ENCODE results near the gene FTSJ3. TPM values are rescaled to one million over a fixed set of nuclear protein-coding genes. Genes with fewer than 3 reads are reported as not detected.

The FTSJ3 gene
- total and polyA plus RNA-seq, 2 of the 13 experiments (the other 11 are each of a cell fraction or from before 2014, with no cell fraction given) = 26.0 to 64.2 TPM

- TF ChIP-seq ZUFSP (CRISPR knock-in tag; IDR thresholded peaks at IDR 0.05; ENCODE audit: borderline replicate concordance) (no peak), RFXAP (CRISPR knock-in tag; IDR thresholded peaks at IDR 0.05; ENCODE audit: borderline replicate concordance) (no peak), HNF1B (CRISPR knock-in tag; IDR thresholded peaks at IDR 0.05) (no peak), ZNF260 (CRISPR knock-in tag; IDR thresholded peaks at IDR 0.05; ENCODE audit: borderline replicate concordance, low read depth) (no peak), ZNF10 (CRISPR knock-in tag; IDR thresholded peaks at IDR 0.05; ENCODE audit: borderline replicate concordance, low read depth) (no peak), CENPT (CRISPR knock-in tag; IDR thresholded peaks at IDR 0.05; ENCODE audit: low read depth) (no peak), TMF1 (CRISPR knock-in tag; IDR thresholded peaks at IDR 0.05; ENCODE audit: low read depth) (no peak)
Observed at GRCh38 chr17:63780507-63780906, 47.0 kb downstream of the FTSJ3 start (continued).

GRCh38 chr17:63775420-63775819 lies 52.0 kb downstream of the FTSJ3 start:
- no TSS peak for BruUV-seq (replicated peaks)
- intact Hi-C loops (cut with micrococcal nuclease; ENCODE audit: unreplicated experiment) (loop anchor here (10.0 kb wide), 1 partner anchor 351 kb away; no protein-coding TSS in a partner anchor), in situ Hi-C loops (cut with HindIII; ENCODE audit: extremely low pct_ligation_motif_present, low pct_unique_long_range_greater_than_20kb) (no loop called here)
- TF ChIP-seq GATAD2A (CRISPR knock-in tag; IDR thresholded peaks at IDR 0.05) (no peak), NRL (CRISPR knock-in tag; IDR thresholded peaks at IDR 0.05; ENCODE audit: borderline replicate concordance) (no peak), ZNF800 (CRISPR knock-in tag; IDR thresholded peaks at IDR 0.05) (0 out of 2 replicates have a peak, but pooled peaks have one; percentile 42)
- Histone ChIP-seq H4K20me1 (ENCODE audit: insufficient read depth, low read length) (peaks cover 50% of the 10 kb centered on the region), H3K79me2 (ENCODE audit: insufficient read depth, low read length) (peaks cover 89% of the 10 kb centered on the region), H3K9ac (ENCODE audit: insufficient read depth, low read depth, low read length) (peak overlapping the region; percentile 98), H3K9me3 (ENCODE audit: low read length) (no peaks in the 10 kb centered on the region), H3K36me3 (replicated peaks in 1 of 2; ENCODE audit: control insufficient read depth in 1 of 2, insufficient read depth in 2 of 2, low read length in 2 of 2) (peaks cover 8 to 36% of the 10 kb centered on the region in 2 experiments), H2AFZ (ENCODE audit: low read length) (no peak overlapping the region), H3K4me3 (replicated peaks in 1 of 3; ENCODE audit: insufficient read depth in 1 of 3, low read depth in 2 of 3, low read length in 3 of 3) (peak overlapping the region; percentile 93 to 99 (median 94)), H3K4me1 (ENCODE audit: insufficient read depth, low read length) (peaks cover 59% of the 10 kb centered on the region), H3K4me2 (ENCODE audit: low read depth, low read length) (peak overlapping the region; percentile 84), H3K27me3 (ENCODE audit: control insufficient read depth in 1 of 2, insufficient read depth in 2 of 2, low read length in 2 of 2) (peaks cover 0 to 6% of the 10 kb centered on the region in 2 experiments; a peak in 1 of 5 replicates), H3K27ac (ENCODE audit: extremely low read length, insufficient read depth, low read length) (peak overlapping the region; percentile 100)
- CTCF ChIA-PET (ENCODE audit: low intra/inter-chr PET ratio, low total read pairs) = no interaction called here
- ATAC-seq (no peak), DNase-seq (ENCODE audit: low spot score) (no peak), FAIRE-seq (no peak)
- WGBS (ENCODE audit: low lambda C conversion rate) = 20% methylated on average over 8 of the region's 8 CpGs
- POLR2A ChIA-PET = interaction anchor here (3.7 to 5.0 kb wide), 3 partner anchors 10 to 51 kb away, joined by 35 to 77 read pairs (median 72); partner anchors contain the start of genes PSMC5 and STRADA

Data from HepG2 (cell line).